HL-60 (cell line): ENCODE measurements around the gene PTH2.

Experiments used
- GABPA ChIP-seq: IDR thresholded peaks from 2 replicates; pipeline ENCODE4 v1.6.1; 2012; ENCODE audit warnings: low read depth
- POLR2AphosphoS5 ChIP-seq: IDR thresholded peaks from 2 replicates; pipeline ENCODE4 v1.6.1; 2012; ENCODE audit warnings: low read depth
- TF ChIP-seq, protein P1 (sequence below): IDR thresholded peaks from one replicate; pipeline ENCODE4 v1.5.1; 2011; ENCODE audit warnings: low read length, control low read depth, inconsistent platforms; ENCODE audit not compliant: insufficient read depth

DNA sequence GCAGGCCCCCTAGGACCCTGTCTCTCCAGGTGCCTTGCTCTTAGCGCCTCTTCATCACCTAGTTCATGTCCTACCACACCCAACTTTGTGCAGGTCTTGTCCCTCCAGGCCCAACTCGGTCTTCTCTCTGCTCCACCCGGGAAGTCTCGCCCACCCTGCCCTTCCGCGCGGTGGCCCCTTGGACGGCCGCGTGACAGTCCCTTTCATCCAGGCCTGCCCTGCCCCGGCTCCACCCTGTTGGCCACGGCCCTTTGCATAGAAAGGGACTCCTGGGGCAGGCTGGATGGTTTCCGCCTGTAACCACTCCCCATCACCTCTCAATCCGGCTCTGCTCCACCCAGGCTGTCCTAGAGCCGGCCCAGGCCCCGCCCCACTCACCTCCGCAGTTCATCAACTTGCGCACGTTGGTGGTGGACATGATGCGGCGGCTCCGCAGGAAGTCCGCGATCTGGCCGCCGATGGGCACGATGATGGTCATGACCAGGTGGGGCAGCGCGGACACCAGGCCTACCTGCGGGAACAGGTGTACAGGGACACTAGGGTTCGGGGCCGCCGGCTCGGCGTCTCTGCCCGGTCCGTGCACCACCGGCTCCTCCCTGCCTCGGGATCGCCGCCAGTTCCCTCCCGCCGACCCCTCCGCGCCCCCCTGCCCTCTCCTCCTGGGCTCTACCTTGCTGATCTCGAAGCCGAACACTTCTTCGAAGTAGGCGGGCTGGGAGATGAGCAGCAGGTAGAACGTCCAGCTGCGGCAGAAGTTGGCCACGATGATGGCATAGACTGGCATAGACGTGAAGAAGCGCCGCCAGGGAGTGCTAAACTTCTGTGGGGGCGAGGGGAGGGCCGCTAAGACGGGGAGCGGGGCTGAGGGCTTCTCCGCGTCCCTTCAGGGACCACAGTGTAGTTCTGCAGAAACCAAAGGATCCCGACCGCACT is 9.2 kb upstream of the PTH2 start:
- TF ChIP-seq POLR2AphosphoS5 (no peak), GABPA (no peak)
- TF ChIP-seq, protein P1, sequence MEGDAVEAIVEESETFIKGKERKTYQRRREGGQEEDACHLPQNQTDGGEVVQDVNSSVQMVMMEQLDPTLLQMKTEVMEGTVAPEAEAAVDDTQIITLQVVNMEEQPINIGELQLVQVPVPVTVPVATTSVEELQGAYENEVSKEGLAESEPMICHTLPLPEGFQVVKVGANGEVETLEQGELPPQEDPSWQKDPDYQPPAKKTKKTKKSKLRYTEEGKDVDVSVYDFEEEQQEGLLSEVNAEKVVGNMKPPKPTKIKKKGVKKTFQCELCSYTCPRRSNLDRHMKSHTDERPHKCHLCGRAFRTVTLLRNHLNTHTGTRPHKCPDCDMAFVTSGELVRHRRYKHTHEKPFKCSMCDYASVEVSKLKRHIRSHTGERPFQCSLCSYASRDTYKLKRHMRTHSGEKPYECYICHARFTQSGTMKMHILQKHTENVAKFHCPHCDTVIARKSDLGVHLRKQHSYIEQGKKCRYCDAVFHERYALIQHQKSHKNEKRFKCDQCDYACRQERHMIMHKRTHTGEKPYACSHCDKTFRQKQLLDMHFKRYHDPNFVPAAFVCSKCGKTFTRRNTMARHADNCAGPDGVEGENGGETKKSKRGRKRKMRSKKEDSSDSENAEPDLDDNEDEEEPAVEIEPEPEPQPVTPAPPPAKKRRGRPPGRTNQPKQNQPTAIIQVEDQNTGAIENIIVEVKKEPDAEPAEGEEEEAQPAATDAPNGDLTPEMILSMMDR = no peak
